Ovary (tissue), 9 donors: ENCODE results near the gene ANKRD33. TPM values are rescaled to one million over a fixed set of nuclear protein-coding genes. Genes with fewer than 3 reads are reported as not detected.

Source experiments
- DNase-seq, 5 donors: peaks; one replicate each; pipeline ENCODE4 v3.0.0-alpha.2; 2019 to 2020
- H3K27ac ChIP-seq, 2 donors: fragments of 200-600 bp; one replicate each; pipeline versions ENCODE4 v1.5.1 to v1.8.0; 2019 to 2022
- H3K27me3 ChIP-seq: fragments of 200-600 bp; one replicate; pipeline ENCODE4 v1.8.0; 2022
- H3K36me3 ChIP-seq: fragments of 200-600 bp; sonication (generic); one replicate; pipeline ENCODE4 v1.5.1; 2019
- H3K4me1 ChIP-seq: one replicate; pipeline ENCODE4 v1.8.1; 2013; ENCODE audit warnings: mild to moderate bottlenecking, moderate library complexity; ENCODE audit not compliant: insufficient read depth
- H3K4me3 ChIP-seq: fragments of 200-600 bp; sonication (generic); one replicate; pipeline ENCODE4 v1.5.1; 2017
- H3K9me3 ChIP-seq, 2 donors: fragments of 200-600 bp in 1 of 2; sonication (generic) in 1 of 2; one replicate each; pipeline versions ENCODE4 v1.5.1 to v1.8.1; 2013 to 2019; ENCODE audit warnings: mild to moderate bottlenecking in 1 of 2, moderate library complexity in 1 of 2
- EP300 ChIP-seq: sonication (generic); formaldehyde crosslinking; IDR thresholded peaks from one replicate; pipeline ENCODE4 v1.6.1; 2017; ENCODE audit warnings: antibody characterized with exemption
- POLR2A ChIP-seq: fragments of 450-650 bp; IDR thresholded peaks from one replicate; pipeline ENCODE4 v1.6.1; 2017; ENCODE audit warnings: antibody characterized with exemption, mild to moderate bottlenecking, moderate library complexity
- WGBS, 3 donors: extraction: QIAGEN DNeasy Blood & Tissue Kit in 1 of 3; methylation state at CpG; one replicate each; pipeline versions ENCODE4 v1.1.5 to v1.1.7; 2013 to 2017; 5-methylcytosine and 5-hydroxymethylcytosine counted together
- intact Hi-C, 4 donors: fragments of 100-400 bp; cut with DNase I; formaldehyde crosslinking; loops; one replicate each; pipeline versions ENCODE4 v1.11.0 to v1.15.1; 2022 to 2023
- polyA plus RNA-seq, 2 donors: library from polyadenylated mRNA; stranded (reverse); fragments of 200-250 nt in 1 of 2; fragments of 350-450 nt in 1 of 2; fragmentation: Illumina TruSeq in 1 of 2; extraction: RNeasy Lipid Tissue Mini Kit (QIAGEN cat#74804) in 1 of 2; gene quantifications; one replicate each; pipeline ENCODE4 v1.2.3, GENCODE V29; 2013 to 2014
- total RNA-seq, 7 donors: library from RNA; depleted of rRNA in 2 of 7; stranded (reverse); fragments of >200 nt in 2 of 7; fragmentation: NEBNext Ultra II Directional in 3 of 7; extraction: Animal tissue kit (Norgen Biotek cat#: 25700) in 3 of 7; gene quantifications; one replicate each; pipeline versions ENCODE4 v1.1.0 to v1.2.4, GENCODE V29; 2016 to 2023
- TF ChIP-seq, protein P1 (sequence below), 3 donors: fragments of 450-650 bp in 2 of 3; fragments of 200-600 bp in 1 of 3; IDR thresholded peaks; one replicate each; pipeline versions ENCODE4 v1.5.1 to v1.8.0; 2016 to 2022; ENCODE audit warnings: antibody characterized with exemption in 3 of 3, mild to moderate bottlenecking in 1 of 3
- donor health status: DM: no; HTN: no; CAD: no; lungs with moderate emphysema.
- donor health status: DM: no; HTN: no; CAD: no.
- donor health status: Bipolar disorder and iron deficiency.
- donor health status: DM: yes; HTN: yes; CAD: no.
- donor health status: DM: no; HTN: no; CAD: no.
- donor health status: DM: yes; HTN: yes; CAD: no.

ANKRD33 gene
- total and polyA plus RNA-seq, 9 donors: not detected

DNA sequence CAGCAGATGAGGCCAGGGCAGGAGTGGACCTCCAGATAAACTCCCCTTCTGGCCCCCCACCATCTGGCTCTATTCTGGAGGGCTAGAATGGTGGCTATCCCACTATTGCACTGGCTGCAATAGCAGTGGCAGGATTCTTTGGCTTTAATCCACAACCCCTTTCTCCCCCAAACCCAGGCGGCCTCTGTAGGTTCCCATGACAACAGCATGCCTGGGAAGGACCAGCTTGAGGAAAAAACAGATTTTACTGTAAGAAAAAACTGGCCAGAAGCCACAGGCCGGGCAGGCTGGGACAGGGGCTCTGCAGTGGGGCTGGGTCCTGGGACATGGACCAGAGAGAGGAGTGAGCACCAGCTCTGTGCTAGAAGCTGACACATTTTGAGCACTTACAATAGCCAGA is 50.0 kb downstream of the ANKRD33 start:
- no peak for DNase-seq
- 32 to 48% (median 45%) methylated on average over 2 of the region's 2 CpGs for WGBS, 3 donors
- Histone ChIP-seq H3K4me3 (no peak overlapping the region), H3K27me3 (no peaks in the 10 kb centered on the region), H3K36me3 (no peaks in the 10 kb centered on the region), H3K4me1 (peaks cover 4% of the 10 kb centered on the region), H3K27ac (no peak overlapping the region), H3K9me3 (no peaks in the 10 kb centered on the region)
- intact Hi-C loops: no loop called here
- TF ChIP-seq, protein P1, sequence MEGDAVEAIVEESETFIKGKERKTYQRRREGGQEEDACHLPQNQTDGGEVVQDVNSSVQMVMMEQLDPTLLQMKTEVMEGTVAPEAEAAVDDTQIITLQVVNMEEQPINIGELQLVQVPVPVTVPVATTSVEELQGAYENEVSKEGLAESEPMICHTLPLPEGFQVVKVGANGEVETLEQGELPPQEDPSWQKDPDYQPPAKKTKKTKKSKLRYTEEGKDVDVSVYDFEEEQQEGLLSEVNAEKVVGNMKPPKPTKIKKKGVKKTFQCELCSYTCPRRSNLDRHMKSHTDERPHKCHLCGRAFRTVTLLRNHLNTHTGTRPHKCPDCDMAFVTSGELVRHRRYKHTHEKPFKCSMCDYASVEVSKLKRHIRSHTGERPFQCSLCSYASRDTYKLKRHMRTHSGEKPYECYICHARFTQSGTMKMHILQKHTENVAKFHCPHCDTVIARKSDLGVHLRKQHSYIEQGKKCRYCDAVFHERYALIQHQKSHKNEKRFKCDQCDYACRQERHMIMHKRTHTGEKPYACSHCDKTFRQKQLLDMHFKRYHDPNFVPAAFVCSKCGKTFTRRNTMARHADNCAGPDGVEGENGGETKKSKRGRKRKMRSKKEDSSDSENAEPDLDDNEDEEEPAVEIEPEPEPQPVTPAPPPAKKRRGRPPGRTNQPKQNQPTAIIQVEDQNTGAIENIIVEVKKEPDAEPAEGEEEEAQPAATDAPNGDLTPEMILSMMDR (IDR thresholded peaks at IDR 0.05): no peak
- TF ChIP-seq POLR2A (no peak), EP300 (no peak)

DNA sequence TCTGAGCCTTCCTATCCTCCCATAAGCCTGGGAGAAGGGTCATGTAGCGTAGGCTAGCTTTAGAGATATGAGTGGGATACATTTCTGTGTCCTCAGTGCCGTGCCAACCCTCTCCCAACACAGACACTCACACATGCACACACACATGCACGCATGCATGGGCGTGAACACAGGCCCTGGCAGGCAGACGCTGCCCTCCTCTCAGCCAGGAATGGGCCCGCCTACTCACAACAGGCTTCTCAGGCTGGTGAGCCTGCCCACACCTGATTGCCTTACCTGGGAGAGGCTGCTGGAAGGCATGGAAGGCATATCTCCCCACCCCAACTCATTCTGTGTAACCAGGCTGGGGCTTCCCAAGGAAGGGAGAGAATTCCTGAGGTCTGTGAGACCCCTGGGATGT is 50.8 kb downstream of the ANKRD33 start:
- Histone ChIP-seq H3K36me3 (no peaks in the 10 kb centered on the region), H3K9me3 (no peaks in the 10 kb centered on the region), H3K27me3 (no peaks in the 10 kb centered on the region), H3K4me1 (peaks cover 4% of the 10 kb centered on the region), H3K4me3 (no peak overlapping the region), H3K27ac (no peak overlapping the region)
- DNase-seq: no peak
- TF ChIP-seq POLR2A: no peak
- TF ChIP-seq, protein P1 (IDR thresholded peaks at IDR 0.05): no peak
- no peak for TF ChIP-seq EP300
- intact Hi-C loops: no loop called here
- WGBS, 3 donors: 90 to 97% (median 96%) methylated on average over 6 of the region's 6 CpGs

DNA sequence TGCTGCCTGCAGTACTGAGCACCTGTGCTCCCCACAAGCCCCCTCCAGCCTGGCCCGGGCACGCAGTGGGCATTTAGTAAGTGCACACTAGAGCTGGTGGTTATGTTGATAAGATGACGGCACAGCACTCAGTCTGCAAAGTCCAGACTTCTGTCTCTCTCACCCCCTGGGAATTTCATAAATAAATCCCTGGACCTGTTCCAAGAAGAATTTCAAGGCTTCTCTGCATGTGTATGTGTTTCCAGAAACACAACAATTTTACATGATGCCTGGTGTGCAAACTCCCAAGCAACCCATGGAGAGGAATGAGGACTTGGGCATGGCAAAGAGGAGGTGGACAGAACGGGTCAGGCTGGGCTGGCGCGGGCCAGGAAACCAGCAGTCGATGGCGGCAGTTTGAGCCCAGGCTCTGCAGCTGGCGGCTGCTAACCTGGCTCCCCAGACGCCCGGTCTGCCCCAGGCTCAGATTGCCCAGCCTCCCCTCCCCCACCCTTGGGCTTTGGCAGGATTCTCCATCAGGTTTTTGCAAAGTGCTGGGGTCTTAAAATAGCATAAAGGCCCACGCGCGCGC is 53.2 kb downstream of the ANKRD33 start:
- Histone ChIP-seq H3K4me3 (no peak overlapping the region), H3K4me1 (peaks cover 4% of the 10 kb centered on the region), H3K27ac (no peak overlapping the region), H3K9me3 (no peaks in the 10 kb centered on the region), H3K27me3 (no peaks in the 10 kb centered on the region), H3K36me3 (no peaks in the 10 kb centered on the region)
- intact Hi-C loops: no loop called here
- no peak for DNase-seq
- 11 to 29% (median 16%) methylated on average over 15 of the region's 15 CpGs for WGBS, 3 donors
- TF ChIP-seq POLR2A (no peak), EP300 (no peak)
- TF ChIP-seq, protein P1 (IDR thresholded peaks at IDR 0.05): no peak

Other genes with a start within 250 kb of the ANKRD33 start
- gene FIGNL2, start 39.4 kb upstream of the ANKRD33 start, total RNA-seq: under 1 TPM; 0.11 to 0.50 (median 0.33) TPM
- gene FIGNL2, start 39.4 kb upstream of the ANKRD33 start, polyA plus RNA-seq: under 1 TPM; 0.18 to 0.22 TPM
- gene ACVRL1, start 19.4 kb downstream of the ANKRD33 start, total RNA-seq: 10 to 100 TPM in 5 of 7 donors, 1 to 10 TPM in 2; 5.7 to 17.6 (median 15.6) TPM
- gene ACVRL1, start 19.4 kb downstream of the ANKRD33 start, polyA plus RNA-seq: 10 to 100 TPM in 1 of 2 donors, 1 to 10 TPM in 1; 8.0 to 11.1 TPM
- 10 to 100 TPM in 6 of 7 donors, 1 to 10 TPM in 1; 6.9 to 27.3 (median 19.1) TPM for gene ACVR1B, start 63.6 kb downstream of the ANKRD33 start, total RNA-seq
- gene ACVR1B, start 63.6 kb downstream of the ANKRD33 start, polyA plus RNA-seq: 10 to 100 TPM in 1 of 2 donors, 1 to 10 TPM in 1; 9.7 to 23.0 TPM
- 10 to 100 TPM; 20.8 to 84.1 (median 38.6) TPM for gene TAMALIN, start 118.8 kb downstream of the ANKRD33 start, total RNA-seq
- 10 to 100 TPM; 16.8 to 21.8 TPM for gene TAMALIN, start 118.8 kb downstream of the ANKRD33 start, polyA plus RNA-seq
- 1,000 to 10,000 TPM in 2 of 7 donors, 100 to 1,000 TPM in 5; 142 to 1,603 (median 414) TPM for gene NR4A1, start 163.3 kb downstream of the ANKRD33 start, total RNA-seq
- 100 to 1,000 TPM in 1 of 2 donors, 10 to 100 TPM in 1; 41.7 to 159 TPM for gene NR4A1, start 163.3 kb downstream of the ANKRD33 start, polyA plus RNA-seq
- gene ATG101, start 181.9 kb downstream of the ANKRD33 start, total RNA-seq: 10 to 100 TPM; 24.9 to 48.7 (median 28.9) TPM
- 10 to 100 TPM; 13.6 to 26.2 TPM for gene ATG101, start 181.9 kb downstream of the ANKRD33 start, polyA plus RNA-seq
- 1 to 10 TPM; 1.4 to 4.5 (median 2.8) TPM for gene SMIM41, start 191.6 kb downstream of the ANKRD33 start, total RNA-seq
- gene SMIM41, start 191.6 kb downstream of the ANKRD33 start, polyA plus RNA-seq: 1 to 10 TPM in 1 of 2 donors, under 1 TPM in 1; 0.32 to 3.4 TPM